HG02885 (cell line): ENCODE results near the gene GRB10.
"Not testable (repeated sequence)": the region's sequence is repeated elsewhere in the genome, so short reads cannot be mapped to it uniquely, and the experiment has no call there.

Experiments used
- ATAC-seq: cut with Tn5 transposase; IDR thresholded peaks from one replicate; pipeline ENCODE4 v1.9.1; 2021; ENCODE audit warnings: mild to moderate bottlenecking; ENCODE audit not compliant: unreplicated experiment, poor library complexity

Gene GRB10

GRCh38 chr7:50781381-50782293 is 1.1 kb downstream of the GRB10 start:
- ATAC-seq: no peak

GRCh38 chr7:50780436-50780835 is 2.3 kb downstream of the GRB10 start:
- ATAC-seq: no peak

GRCh38 chr7:50779427-50779826 is 3.3 kb downstream of the GRB10 start:
- no peak for ATAC-seq

DNA sequence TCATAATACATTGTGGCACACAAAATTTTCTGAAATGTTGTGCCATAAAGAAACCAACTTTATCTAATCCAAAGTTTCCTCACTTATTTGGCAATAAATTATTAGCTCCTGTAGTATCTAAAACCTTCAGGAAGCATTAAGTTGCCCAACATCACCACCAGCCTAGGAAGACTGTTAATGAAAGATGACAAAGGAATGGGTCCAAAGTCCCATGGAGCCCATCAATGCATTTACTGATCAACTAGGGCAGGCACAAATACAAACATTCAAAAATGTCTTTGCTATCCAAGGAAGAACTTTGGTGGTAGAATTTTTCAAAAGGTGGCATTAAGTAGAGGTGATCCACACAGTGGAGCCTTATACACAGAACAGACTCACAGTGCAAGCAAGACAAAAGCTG is 4.5 kb downstream of the GRB10 start:
- no peak for ATAC-seq

GRCh38 chr7:50775836-50776235 is 6.9 kb downstream of the GRB10 start:
- ATAC-seq: no peak

- no peak for ATAC-seq
These were observed 7.5 kb downstream of the GRB10 start for GRCh38 chr7:50775231-50775630.

- no peak for ATAC-seq
These were observed 8.4 kb downstream of the GRB10 start for GRCh38 chr7:50774319-50774718.

- ATAC-seq: not testable (repeated sequence)
These were observed 9.6 kb downstream of the GRB10 start for GRCh38 chr7:50773071-50773470.

GRCh38 chr7:50771120-50772002 is 11.3 kb downstream of the GRB10 start:
- ATAC-seq: no peak

DNA sequence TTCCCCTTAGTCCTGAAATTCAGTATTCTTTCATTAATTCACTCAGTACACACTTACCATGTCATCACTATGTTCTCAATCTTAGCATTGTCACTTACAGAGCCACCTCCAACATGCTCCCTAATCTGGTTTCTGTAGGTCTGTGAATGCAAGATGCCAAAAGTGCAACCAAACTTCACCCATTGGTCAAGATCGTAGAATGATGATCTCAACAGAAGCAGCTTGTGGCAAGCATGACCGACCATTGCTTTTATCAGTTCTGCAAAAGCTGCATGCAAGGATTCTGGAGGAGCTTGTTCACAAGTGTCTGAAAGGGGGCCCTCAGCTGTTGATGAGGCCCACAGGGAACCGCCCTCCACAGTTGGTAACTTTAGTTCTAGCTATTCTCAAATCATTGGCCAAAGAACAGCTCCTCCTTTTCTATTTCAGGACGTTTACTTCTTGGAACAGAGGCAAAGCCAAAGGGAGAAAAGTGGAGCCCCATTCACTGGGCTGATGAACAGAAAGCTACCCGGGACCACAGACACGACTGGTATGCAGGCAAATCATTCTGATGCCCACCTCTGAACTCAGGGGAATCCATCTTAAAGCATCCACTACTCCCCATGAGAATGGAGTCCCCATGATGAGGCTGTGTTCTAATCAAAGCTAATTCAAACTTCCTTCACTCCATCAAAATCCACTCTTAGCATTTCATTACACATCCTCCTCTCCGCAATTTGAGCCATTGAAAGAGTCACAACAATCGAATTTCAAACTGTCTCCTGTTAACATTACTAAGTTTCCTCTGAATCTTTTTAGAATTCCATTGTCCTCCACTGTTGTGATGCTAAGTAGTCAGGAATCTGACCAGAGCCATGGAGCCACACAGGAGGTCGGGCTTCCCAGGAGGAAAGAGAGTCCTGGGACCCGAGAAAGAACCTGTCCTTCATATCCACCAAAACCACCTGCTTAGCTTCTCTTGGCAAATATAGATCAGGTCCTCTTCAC is 13.9 kb downstream of the GRB10 start:
- ATAC-seq: peak; percentile 46

DNA sequence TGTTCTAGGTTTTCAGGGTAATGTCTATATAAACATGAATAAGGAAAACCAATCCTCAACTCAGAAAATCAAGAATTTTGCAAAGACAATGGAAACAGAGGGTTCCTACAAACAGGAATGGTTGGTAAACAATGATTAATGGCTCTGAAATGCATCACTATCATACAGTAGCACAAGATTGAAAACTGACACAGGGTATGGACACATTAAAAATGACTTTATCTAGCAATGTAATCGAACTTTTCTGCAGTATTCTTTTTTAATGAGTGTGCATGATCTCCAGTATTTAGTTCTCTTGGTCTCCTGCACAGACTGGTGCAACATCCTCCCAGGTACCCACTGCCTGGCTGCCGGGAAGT is 15.9 kb downstream of the GRB10 start:
- no peak for ATAC-seq

DNA sequence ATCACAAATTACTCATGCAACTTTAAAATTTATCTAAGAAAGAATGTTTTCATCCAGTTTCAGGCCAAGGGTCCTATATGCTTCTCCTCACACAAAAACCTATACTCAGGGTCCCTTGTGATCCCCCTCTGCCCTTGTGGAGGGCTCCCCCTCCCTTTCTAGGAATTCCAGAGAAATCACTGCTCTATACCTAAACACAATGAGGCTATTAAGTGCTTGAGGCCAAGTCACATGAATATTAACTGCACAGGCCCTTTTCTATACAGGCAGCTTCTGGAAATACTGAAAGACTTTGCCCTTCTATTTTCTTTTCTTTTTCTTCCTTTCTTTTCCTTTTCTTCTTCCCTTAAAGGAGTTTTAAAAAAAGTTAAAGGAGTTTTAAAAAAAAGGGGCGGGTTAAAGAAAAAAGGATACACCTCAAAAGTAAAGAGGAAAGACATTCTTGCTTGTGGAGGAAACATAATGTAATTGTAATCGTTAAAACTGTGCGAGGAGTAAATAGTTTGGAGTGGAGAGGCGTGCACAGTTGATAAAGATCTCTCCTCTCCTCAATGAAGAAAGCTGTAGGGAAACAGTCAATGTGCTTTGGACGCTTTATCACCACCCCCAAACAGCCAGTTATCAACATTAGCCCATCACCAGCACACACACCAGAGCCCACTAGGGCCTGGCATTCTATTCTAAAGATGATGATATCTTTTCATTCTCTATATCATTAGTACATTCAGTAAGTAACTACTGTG is 16.4 kb downstream of the GRB10 start:
- ATAC-seq: no peak

GRCh38 chr7:50762337-50762736 is 20.4 kb downstream of the GRB10 start:
- ATAC-seq: no peak

DNA sequence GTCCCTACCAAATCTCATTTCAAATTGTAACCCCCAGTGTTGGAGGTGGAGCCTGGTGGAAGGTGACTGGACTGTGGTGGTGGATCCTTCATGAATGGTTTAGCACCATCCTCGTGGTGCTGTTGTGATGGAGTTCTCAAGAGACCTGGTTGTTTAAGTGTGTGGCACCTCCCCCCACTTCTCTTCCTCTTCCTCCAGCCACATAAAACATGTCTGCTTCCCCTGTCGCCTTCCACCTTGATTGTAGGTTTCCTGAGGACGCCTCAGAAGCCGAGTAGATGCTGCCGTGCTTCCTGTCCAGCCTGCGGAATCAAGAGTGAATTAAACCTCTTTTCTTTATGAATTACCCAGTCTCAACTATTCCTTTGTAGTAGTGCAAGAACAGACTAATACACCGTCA is 21.0 kb downstream of the GRB10 start:
- ATAC-seq: no peak

- ATAC-seq: no peak
These were observed 24.8 kb downstream of the GRB10 start for GRCh38 chr7:50757703-50758390.

DNA sequence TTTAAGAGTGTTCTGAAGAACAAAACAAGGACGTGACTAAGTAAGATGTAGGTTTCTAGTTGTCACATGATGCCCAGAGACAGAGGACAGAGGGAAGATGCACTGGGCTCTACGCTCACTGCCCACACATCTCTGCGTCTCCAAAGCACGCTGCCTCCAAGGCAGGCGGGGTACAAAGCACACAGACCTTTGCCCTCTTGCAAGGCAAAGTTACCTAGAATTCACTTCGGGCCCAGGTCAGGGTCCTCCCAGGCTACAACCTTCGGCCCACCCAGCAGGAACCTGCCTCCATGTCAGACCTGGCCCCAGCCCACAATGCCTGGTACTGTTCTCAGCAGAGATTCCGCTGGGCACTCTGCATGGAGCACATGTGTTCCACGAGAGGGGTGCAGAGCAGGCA is 26.5 kb downstream of the GRB10 start:
- no peak for ATAC-seq

DNA sequence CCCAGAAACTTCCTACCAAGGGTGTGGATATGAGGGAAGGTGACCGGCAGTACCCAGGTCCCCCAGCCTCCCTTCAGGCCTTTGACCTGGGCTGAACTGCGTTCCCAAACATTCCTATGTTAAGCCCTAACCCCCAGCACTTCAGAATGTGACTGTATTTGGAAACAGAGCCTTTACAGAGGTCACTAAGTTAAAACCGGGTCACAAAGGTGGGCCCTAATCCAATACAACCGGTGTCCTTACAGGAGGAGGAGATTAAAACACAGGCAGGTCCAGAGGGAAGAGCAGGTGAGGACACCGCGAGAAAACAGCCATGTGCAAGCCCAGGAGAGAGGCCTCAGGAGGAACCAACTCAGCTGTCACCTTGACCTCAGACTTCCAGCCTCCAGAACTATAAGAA is 28.0 kb downstream of the GRB10 start:
- ATAC-seq: no peak

DNA sequence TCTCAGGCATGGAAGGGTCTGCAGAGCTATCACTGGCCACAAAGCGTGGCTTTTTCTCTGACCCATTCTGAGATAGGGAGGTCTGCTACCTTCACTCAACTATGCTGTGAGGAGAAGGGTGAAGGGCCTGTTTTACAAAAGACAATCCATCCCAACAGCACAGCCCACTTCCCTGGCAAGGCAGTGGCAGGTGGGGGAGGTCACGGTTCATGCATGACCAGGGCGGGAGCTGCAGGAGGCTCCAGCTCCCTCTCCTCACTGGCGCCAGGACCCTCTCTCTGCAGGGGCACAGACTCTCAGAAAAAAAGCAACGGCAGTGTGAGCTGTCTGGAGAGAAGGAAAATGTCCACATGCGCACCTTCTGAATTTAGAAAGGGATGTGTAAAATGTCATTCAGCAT is 28.5 kb downstream of the GRB10 start:
- ATAC-seq: no peak

GRCh38 chr7:50752422-50752821 is 30.3 kb downstream of the GRB10 start:
- ATAC-seq: no peak
